ENCODE results near the gene AGMO. TPM values are rescaled to one million over a fixed set of nuclear protein-coding genes. Genes with fewer than 3 reads are reported as not detected.

AGMO gene
- total RNA-seq, 1 experiment from 2014 or later: not detected

DNA sequence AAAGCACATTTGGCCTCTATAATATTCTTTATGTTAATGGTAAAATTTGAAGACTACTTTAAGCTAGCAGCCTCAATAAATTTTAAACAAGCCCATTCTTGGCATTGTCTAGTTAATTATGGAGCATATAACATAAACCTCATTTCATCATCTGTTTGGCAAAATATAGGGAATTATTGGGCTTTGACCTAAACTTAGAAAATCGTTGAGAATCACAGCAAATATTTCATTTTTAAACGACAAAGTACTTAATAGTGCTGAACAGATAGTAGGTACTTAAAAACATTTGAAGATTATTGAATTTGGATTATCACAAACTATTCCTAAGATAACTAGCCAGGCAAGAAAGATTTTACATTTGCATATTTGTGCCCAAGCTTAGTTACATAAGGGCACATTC, 73.4 kb downstream of the AGMO start:
- H3K4me2 ChIP-seq (ENCODE audit: low read length): no peak overlapping the region
- H3K27me3 ChIP-seq (ENCODE audit: insufficient read depth, low read length): no peaks in the 10 kb centered on the region
- no peak overlapping the region for H3K9ac ChIP-seq (ENCODE audit: low read length)
- no peak overlapping the region for H3K4me3 ChIP-seq (replicated peaks in 1 of 2; ENCODE audit: low read depth in 1 of 2, low read length in 2 of 2)
- H3K79me2 ChIP-seq (ENCODE audit: insufficient read depth, low read length): no peaks in the 10 kb centered on the region
- no TSS peak for BruUV-seq (replicated peaks)
- ATAC-seq (no peak), DNase-seq (ENCODE audit: low read depth, low spot score) (no peak)
- intact Hi-C loops (cut with micrococcal nuclease): no loop called here
- no peaks in the 10 kb centered on the region for H3K4me1 ChIP-seq (ENCODE audit: control insufficient read depth in 1 of 2, insufficient read depth in 2 of 2, low read length in 2 of 2)
- H3K9me2 ChIP-seq (ENCODE audit: insufficient read depth): no peaks in the 10 kb centered on the region
- H3K9me3 ChIP-seq (ENCODE audit: control insufficient read depth in 1 of 2, insufficient read depth in 1 of 2, low read depth in 1 of 2, low read length in 2 of 2): no peaks in the 10 kb centered on the region
- H3K36me3 ChIP-seq (ENCODE audit: control insufficient read depth in 1 of 2, insufficient read depth in 2 of 2, low read length in 2 of 2): no peaks in the 10 kb centered on the region
- CTCF ChIA-PET: no interaction called here
- RAD21 ChIA-PET (ENCODE audit: low non-redundant PET in 1 of 2, low total read pairs in 2 of 2, uncharacterized antibody in 2 of 2, unreplicated experiment in 2 of 2): no interaction called here
- TF ChIP-seq MAX (IDR thresholded peaks at IDR 0.05) (no peak), POLR2AphosphoS5 (IDR thresholded peaks at IDR 0.05; ENCODE audit: low read depth, low read length) (no peak), EGR1 (IDR thresholded peaks at IDR 0.05; ENCODE audit: low read depth) (no peak), EZH2 (IDR thresholded peaks at IDR 0.05) (no peak), EZH2phosphoT487 (IDR thresholded peaks at IDR 0.05; ENCODE audit: borderline replicate concordance) (no peak), YY1 (IDR thresholded peaks at IDR 0.05; ENCODE audit: extremely low read depth, insufficient replicate concordance, low read depth, low read length) (no peak), SIN3A (IDR thresholded peaks at IDR 0.05; ENCODE audit: low read depth) (no peak), ELF1 (IDR thresholded peaks at IDR 0.05; ENCODE audit: borderline replicate concordance, low read depth) (no peak), TCF7L2 (IDR thresholded peaks at IDR 0.05; ENCODE audit: borderline replicate concordance, extremely low read depth, insufficient read depth, insufficient read length) (no peak), SRF (IDR thresholded peaks at IDR 0.05; ENCODE audit: low read depth) (no peak), SP1 (IDR thresholded peaks at IDR 0.05; ENCODE audit: low read depth) (no peak), CEBPB (IDR thresholded peaks at IDR 0.05; ENCODE audit: low read depth) (no peak), ATF3 (IDR thresholded peaks at IDR 0.05) (no peak), CBX3 (IDR thresholded peaks at IDR 0.05; ENCODE audit: low read depth) (no peak), ZFX (IDR thresholded peaks at IDR 0.05) (no peak), POLR2A (IDR thresholded peaks at IDR 0.05; ENCODE audit: borderline replicate concordance, extremely low read depth, insufficient read depth, insufficient read length) (no peak)
- TF ChIP-seq, protein P1, sequence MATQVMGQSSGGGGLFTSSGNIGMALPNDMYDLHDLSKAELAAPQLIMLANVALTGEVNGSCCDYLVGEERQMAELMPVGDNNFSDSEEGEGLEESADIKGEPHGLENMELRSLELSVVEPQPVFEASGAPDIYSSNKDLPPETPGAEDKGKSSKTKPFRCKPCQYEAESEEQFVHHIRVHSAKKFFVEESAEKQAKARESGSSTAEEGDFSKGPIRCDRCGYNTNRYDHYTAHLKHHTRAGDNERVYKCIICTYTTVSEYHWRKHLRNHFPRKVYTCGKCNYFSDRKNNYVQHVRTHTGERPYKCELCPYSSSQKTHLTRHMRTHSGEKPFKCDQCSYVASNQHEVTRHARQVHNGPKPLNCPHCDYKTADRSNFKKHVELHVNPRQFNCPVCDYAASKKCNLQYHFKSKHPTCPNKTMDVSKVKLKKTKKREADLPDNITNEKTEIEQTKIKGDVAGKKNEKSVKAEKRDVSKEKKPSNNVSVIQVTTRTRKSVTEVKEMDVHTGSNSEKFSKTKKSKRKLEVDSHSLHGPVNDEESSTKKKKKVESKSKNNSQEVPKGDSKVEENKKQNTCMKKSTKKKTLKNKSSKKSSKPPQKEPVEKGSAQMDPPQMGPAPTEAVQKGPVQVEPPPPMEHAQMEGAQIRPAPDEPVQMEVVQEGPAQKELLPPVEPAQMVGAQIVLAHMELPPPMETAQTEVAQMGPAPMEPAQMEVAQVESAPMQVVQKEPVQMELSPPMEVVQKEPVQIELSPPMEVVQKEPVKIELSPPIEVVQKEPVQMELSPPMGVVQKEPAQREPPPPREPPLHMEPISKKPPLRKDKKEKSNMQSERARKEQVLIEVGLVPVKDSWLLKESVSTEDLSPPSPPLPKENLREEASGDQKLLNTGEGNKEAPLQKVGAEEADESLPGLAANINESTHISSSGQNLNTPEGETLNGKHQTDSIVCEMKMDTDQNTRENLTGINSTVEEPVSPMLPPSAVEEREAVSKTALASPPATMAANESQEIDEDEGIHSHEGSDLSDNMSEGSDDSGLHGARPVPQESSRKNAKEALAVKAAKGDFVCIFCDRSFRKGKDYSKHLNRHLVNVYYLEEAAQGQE (IDR thresholded peaks at IDR 0.05; ENCODE audit: low read depth): no peak
- H3K27ac ChIP-seq (ENCODE audit: low read depth, low read length): no peak overlapping the region
- POLR2A ChIA-PET: no interaction called here
- H4K20me1 ChIP-seq (ENCODE audit: insufficient read depth): no peaks in the 10 kb centered on the region
- H2AFZ ChIP-seq (ENCODE audit: low read depth, low read length, poor library complexity, severe bottlenecking): no peak overlapping the region
